Astrocyte (in vitro differentiated cells and primary cell): ENCODE measurements around the gene GPR142.

Source experiments
- CTCF ChIP-seq: IDR thresholded peaks from 2 replicates; pipeline ENCODE4 v1.5.1; 2011; ENCODE audit warnings: low read depth, mild to moderate bottlenecking, inconsistent platforms, low read length, moderate library complexity; ENCODE audit not compliant: insufficient read depth
- EZH2 ChIP-seq: IDR thresholded peaks from 2 replicates; pipeline ENCODE4 v1.6.1; 2012; ENCODE audit warnings: mild to moderate bottlenecking, low read length, inconsistent platforms; ENCODE audit not compliant: insufficient read depth

DNA sequence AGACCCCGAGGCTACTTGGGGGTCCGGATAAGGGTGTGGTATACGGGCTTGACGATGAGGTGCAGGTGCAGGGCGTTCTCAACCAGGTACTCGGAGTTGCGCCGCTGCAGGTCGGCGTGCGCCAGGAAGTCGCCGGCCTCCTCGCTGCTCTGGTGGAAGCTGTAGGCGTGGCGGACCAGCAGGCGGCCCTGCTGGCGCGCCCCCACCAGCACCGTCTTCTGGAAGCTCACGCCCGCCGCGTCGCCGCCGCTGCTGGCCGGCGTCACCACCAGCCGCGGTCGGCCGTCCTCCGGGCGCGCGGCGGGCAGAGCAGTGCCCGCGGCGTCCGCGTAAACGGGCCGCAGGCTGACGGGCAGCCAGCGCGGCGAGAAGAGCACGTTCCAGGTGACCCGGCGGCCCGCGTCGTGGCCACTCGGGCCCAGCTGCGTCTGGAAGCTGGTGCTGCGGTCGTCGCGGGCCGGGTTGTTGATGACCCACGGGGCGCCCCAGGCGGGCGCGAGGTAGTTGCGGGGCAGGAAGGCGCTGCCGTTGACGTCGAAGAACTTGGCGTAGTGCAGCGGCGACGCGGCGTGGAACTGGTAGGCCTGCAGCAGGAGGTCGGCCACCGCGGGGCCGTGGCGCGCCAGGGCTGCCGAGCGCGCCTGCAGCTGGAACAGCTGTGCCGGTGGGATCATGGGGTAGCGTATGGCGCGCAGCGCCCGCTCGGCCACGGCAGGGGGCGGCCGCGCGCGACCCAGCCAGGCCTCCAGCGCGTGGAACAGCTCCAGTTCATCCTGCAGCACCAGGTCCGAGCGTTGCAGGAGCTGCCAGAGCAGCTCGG is 10.4 kb upstream of the GPR142 start:
- TF ChIP-seq CTCF: no peak
- TF ChIP-seq EZH2: peak; percentile 60
